IPS DF 4.7 (cell line): ENCODE data around the gene BMAL1.

Source experiments
- DNase-seq: peaks from one replicate; pipeline ENCODE4 v3.0.0-alpha.2; 2013; ENCODE audit warnings: low spot score; ENCODE audit errors: extremely low read depth

The BMAL1 gene

DNA sequence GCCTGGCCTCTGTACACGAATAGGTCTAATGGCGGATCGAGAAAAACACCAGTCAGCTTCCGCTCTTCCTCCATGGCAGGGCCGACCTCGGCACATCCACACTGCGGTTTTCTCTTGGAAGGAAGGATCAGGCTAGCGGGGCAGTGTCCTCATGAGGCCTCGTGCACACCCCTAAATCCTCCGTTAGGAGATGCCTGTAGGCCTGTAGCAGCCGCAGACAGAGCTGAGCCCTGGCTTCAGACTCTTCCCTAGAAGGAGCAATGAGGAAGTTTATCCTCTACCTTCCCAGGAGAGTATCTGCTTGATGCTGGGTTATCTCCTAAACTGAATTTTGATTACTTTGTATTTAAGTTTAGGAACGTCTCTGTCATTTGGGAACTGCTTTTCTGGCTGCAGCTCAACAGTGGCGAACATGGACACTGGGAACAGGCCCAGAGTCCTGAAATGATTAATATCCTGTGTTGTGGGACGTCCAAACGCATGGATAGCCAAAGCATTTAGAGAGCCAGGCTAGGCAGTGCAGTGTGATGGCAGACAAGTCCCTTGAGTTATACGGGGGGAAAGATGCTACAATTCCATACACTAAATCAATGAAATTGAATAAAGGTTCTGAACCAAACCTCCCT lies 16.5 kb upstream of the BMAL1 start:
- DNase-seq: no peak

DNA sequence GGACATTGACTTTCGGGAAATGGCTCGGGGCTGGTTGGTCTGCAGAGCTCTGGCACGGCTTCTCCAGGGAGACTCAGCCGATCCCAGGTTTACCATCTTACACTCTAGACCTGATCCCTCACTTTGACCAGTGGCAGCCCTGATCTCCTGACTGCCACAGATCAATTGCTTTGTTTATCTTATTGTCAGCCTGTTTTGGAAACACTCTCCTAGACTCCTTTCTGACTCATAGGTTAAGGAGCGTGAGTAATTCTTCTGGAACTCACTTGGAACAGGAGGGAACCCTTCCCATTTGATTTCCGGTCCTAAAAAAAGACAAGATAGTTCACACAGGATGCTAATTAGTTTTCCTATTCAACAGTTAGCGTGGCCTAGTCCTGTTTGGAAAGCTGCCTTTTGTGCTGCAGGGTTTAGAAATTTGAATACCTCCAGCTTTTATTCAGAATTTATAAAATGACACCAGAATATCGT lies 16.0 kb upstream of the BMAL1 start:
- no peak for DNase-seq

DNA sequence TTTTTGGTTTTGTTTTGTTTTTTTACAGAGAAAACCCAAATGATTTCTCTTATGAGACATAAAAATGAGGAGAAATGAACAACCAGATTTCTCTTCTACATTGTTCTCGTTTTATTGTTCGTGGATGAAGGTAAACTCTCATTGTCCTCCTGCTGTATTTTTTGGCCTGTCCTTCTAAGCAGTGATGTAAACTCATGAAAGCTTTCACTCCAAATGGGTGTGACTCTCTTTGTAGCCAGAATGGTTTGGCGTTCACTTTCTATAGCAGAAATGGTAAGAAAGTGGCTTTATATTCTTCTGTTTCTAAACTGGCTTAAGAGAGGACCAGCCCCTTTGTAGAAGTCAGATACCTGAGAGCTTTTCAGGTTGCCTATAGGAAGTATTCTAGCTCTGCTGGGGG lies 15.5 kb upstream of the BMAL1 start:
- DNase-seq: no peak

DNA sequence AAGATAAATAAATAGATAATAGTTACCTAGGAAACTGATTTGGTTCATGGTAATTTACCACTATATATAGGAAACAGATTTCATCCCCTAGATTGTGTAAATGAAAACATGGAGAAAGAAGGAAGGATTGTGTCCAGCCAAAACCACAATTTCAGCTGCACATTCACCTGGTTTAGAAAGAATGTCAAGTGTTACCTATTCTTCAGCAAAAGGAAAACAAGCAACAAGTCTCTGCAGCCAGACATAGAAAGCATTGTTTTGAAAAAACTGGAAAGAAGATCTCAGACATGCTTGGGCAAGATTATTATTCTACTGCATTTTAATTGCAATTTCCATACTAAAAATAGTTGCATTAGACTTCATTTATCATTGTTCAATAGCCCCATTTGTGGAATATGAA lies 8.8 kb upstream of the BMAL1 start:
- DNase-seq: no peak

DNA sequence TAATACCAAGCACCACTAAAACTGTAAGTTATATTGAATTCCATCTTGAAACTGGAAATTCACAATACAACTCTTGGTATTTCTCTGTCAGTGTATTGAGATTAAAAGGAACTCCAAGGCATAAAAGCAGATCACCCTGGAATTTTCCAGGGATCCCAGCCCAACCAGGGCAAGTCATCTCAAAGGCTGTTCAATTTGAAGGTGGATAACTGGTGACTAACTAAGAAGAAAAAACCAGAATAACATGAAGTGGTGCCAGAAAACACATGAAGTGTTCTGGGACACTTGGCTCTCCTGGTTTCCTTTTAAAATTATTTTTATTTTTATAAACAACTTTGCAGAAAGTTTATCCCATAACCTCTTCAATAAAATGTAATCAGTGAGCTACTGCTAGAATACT lies 7.8 kb upstream of the BMAL1 start:
- DNase-seq: no peak

DNA sequence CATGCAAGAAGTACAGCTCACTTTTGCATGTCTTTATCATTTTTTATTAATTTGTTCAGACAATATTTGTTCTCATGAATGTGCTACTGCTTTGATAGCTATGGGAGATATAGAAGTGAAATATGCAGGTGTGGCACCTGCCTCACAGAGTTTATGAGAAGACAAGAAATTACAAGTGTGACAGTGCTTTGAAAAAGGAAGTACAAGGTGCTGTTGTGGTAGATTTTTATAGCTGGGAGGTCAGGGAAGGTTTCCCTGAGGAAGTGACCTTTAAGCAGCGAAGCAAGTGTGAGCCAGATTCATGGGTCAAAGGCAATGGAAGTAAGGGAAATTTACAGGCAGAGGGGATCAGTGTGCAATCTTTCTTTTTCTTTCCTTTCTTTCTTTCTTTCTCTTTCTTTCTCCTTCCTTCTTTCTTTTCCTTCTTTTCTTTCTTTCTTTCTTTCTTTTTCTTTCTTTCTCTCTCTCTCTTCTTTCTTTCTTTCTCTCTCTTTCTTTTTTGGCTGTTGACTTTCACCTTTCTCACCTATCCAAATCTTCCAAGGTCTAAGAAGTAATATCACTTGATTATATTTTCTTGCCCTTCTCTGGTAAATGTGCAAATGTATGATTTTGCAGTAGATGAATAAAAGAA lies 6.4 kb upstream of the BMAL1 start:
- DNase-seq: no peak

DNA sequence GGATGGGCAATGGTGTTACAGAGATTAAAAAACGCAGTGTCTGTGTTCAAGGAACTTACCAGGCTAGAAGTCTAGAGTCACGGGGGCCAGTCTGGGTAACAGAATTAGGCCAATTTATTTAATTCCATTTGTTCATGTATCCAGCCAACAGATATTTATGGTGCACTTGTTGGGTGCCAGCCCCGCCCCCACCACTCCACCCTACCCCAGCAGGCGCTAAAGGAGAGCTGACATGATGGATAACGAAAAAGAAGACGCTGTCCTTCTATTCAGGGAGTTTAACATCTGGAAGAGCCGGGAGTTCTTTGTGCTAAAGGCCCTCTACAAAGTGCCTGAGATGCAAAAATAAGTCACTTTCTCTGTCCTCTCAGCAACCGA lies 1.1 kb upstream of the BMAL1 start:
- no peak for DNase-seq

DNA sequence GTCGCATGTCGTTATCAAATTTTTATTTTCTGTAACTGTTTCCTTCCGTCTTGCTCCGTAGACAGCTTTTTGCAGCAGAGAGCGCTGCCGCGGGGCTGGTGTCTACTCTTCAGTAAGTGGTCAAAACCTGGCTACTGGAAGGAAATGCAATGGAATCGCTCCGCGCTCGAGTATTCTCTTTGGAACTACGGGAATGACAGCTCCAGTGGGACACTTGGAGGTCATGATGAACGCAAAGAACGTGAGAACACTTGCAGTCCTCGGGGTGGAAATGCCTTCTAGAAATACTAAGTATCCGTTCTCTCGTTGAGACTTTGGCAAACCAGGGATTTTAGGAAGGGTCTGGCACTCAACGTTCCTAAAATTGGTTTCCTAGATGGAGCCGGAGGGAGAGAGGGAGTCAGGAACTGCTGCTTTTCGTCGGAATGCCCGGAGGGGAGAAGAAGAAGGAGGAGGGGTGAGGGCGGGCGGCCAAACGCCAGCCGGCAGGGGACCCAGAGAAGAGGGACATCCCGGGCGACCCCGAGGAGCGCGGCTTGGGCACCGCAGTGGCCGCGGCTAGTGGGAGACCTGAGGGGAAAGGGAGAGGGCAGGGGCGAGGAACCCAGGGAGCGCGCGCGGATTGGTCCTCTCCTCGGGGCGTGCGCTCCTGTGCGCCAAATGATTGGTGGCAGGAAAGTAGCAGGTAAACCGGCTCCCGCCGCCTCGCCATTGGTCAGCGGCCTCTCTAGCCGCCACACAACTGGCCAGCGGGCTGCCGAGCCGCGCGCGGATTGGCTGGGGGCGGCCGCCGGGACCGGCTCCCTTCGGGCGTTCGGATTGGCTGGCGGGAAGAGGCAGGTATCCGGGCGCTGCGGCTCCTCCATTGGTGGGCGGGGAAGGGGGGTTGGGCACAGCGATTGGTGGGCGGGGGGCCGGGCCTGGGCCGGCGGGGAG lies 490 bp upstream of the BMAL1 start:
- peak; percentile 79 for DNase-seq

DNA sequence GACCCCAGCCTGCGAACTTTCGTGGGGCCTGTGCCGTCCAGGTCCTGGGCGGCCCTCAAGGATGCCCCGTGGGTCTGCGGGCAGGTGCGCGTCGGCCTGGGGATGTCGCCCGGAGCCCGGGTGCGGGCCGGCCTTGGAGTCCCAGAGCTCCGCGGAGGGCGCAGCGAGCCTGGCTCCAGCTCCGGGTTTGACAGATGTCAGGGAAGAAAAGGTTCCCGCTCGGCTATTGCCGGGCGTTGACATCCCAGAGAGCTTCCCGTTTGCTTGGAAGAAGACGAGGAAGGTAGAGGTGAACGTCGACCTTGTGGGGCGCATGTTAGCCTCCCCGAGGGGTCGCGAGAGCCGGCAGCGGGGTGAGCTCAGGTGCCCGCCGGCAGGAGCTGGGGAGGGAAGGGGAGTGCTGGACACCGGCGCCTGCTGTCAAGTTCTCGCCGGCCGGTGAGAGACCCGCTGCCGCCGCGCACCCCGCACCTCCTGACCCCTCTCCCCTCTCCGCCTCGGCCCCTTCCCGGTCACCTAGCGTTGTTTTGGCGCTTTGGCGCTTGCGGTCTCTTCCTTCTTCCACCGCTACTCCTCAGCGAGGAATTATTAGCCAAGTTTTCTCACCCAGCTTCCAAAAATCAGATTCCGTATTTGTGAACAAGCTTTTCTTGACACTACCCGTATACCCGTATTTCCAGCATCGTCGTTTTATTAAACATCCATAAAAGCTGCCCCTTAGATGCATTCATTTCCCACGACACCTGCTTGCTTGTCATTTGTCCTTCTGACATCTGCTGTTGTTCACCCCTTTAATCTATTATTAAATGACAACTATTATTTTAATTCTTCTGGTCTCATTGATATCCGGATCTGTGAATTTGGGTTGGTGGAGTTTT lies 1.3 kb downstream of the BMAL1 start:
- DNase-seq: no peak

DNA sequence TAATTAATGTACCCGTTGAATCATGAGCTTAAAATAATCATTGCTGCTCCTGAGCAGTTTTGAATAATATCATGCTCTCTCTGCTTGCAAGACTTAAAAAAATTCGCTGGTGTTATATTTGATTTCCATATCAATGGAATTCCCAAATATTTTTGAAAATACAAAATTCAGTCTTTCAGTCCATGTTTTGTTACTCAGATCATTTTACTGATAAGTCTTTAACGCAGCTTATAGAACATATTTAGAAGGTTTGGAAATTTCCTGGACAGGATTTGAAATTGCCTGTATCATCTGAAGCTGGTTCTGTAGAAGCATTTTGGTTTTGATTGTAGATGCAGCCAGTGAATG lies 1.9 kb downstream of the BMAL1 start:
- DNase-seq: no peak

DNA sequence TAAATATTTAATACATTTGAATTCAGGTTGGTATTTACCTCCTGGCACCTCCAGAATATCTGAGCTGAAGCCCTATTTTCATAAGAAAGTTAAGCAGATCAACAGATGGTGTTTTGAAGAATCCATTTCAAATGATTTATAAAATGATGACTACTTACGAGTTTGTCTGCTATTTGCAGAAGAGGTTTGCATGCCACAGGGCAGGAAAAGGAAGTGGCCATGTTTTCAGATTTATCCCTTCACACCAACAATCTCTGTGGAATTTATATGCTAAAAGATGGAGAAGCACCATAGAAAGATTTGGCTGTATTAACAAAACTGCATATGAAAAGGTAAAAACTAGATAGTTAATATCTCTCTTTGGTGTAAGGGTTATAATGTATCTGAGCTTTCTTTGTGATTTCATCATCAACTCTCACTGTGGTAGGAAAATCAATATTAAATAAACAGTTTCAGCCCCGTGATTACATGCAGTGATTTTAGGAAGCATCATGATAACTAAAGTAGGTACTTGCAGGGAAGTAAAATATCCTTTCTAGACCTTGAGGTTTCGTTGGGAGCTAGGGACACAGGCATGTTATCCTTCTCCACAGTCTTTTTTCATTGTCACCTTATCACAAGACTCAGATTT lies 2.6 kb downstream of the BMAL1 start:
- no peak for DNase-seq

DNA sequence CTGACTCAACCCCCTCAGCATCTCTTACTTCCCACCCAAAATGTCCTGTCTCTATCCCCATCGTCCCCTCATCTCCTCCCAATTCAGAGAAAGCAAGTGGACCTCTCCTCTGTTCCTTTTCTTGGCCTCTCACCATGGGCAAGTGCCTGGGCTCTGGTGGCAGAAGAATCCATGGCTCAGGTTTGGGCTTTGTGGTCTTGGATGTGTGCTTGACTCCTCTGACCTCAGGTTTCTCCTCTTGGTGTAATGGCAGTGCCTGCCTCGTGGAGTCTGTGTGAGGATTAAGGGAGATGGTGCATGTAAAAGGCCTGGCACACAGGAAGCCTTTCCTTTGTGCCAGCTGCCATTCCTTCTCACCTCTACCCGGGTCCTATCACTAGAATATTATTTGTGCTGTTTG lies 3.2 kb downstream of the BMAL1 start:
- no peak for DNase-seq

DNA sequence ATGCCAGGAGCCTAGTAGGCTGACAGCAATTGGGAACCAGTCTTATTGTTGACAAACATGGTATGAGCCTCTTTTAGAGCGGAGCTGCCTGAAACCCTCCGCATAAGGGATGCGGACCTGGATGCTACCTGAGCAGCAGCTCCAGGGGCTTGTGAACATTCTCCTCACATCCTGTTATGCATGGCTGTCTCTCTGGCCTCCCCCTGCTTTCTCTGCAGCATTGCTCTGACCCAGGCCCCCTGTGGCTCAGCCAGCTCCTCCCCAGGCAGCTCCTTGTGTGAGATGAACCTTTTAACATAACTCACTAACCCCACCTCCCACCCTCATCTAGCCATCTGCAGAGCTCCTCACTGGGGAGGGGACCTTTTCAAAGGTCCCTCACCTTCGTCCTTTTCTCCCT lies 6.0 kb downstream of the BMAL1 start:
- DNase-seq: no peak

DNA sequence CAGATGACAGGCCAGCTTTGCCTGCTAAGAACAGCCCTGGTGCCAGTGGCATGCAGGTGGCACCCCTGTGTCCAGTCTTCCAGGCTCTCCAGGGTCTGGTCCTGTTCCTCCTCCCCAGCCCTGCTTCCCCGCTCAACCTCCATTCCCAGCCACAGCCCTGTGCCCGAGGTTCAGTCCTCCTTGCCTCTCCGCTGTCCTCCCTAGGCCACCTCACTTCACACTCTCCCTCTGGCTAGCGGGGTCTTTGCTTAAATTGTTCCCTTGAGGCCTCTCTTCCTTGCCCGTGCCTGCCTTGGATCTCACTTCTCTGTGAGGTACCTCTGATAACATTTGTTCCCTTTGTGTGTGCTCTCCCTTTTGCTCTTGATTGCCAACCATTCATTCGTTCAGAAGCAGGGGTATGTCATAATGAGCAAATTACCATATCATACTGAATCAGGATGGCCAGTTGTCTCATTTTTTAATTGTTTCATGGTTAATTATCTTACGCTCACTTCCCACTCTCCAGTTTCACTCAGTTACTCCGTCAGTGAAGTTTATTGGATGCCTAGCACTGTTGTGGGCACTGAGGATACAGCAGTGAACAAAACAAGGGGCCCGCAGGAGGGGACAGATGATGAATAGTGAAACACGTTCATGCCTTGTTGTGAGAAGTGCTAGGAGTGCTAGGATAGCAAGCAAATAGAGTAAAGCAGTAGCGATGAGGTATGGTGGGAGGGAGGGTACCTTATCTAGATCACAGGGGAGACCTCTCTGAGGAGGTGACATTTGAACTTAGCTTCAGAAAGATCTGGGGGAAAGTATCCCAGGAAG lies 7.4 kb downstream of the BMAL1 start:
- DNase-seq: no peak

DNA sequence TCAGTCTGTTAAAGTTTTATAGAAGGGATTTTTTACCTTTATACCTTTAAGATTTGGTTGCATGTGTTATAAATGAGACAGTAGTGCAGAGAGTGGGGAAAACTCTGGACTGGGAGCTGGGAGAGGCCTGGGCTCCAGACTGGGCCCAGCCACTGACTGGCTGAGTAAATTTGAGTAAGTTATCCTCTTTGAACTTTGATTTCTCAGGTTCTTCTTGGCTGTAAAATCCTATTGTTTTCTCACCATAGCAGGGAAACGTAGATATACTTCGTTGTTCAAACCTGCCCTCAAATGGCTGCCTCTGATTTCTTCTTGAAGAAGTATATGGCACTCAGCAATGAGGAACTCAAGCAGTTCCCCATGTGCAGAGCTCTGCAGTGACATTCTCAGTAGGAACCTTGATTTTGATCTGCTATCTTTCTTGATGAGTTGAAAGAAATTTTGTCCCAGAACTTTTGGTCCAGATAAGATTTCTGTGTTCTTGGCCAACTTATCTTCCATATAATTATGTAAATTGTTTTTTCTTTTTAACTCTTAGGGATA lies 8.8 kb downstream of the BMAL1 start:
- no peak for DNase-seq

DNA sequence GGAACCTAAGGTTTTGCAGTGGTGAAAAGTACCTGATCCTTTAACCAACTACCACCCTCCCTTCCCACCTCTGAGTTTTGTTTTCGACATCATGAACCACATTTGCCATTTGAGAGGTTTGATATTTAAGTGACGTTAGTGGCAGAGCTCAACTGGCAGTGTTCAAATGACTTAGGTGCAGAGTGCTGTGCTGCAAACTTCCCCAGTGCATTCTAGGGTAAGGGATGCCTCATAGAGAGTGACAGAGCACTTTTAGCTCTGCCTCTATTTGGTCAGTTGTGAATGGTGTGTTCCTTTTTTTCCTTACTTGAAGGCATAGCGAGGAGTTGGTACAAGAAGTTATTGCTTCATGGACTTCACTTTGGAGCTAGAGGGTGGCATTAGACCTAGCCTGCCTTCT lies 9.4 kb downstream of the BMAL1 start:
- no peak for DNase-seq

DNA sequence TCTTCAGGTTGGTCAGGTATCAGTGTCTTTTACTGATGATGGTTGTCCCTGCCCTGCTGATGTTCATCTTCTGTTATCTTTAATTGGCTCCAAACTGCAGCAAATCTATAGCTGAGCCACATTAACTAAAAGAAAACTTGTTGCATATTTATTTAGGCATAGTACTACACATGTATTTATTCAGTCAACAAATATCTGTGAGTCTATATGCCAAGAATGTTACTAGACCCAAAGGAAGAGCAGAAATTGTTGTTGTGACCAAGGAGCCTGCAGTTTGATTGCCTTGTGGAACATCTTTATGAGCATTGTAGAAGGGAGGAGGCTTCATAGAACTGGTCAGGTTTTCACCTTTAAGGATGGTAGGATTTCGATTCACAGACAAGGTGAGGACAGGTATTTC lies 10.1 kb downstream of the BMAL1 start:
- no peak for DNase-seq

DNA sequence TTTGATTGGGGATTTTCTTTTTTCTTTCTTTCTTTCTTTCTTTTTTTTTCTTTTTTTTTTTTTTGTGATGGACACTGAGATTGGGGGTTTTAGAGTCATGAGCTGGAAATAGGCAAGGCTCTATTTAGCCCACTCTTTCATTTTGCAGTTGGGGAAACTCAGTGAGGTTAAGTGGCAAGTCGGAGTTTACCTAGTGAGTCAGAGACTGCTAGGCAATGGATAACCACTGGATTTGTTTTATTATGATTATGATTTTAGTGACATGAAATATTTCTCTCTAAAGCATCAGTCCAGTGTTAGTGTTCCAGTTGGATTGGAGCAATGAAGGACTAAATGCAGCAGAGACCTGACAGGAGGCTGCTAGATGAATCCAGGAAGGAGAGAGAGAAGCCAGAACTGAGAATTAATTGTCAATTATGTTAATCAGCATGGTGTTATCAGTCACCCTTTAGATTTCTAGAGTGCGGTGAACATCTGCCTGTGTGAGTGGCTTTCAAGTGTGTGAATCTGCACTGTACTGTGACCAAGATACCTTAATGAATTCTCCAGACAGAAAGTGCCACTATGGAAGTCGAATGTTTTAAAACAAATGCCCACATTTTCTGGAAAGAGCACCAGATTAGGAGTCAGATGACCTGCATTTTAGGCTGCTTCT lies 10.9 kb downstream of the BMAL1 start:
- no peak for DNase-seq

DNA sequence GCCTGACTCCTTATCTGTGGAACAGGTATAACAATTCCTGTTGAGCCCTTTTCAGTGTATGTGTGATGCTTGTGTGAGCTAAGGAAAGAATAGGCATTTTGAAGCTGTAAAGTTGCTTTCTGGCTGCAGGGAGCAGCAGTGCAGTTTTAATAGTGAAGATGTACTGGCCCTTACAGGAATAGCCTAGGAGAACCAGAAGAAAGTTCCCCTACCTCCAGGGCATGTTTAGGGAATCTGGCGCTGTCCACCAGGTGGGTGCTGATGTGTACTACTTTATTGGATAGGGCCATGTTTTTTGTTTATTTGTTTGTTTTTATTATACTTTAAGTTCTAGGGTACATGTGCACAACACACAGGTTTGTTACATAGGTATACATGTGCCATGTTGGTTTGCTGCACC lies 11.5 kb downstream of the BMAL1 start:
- DNase-seq: no peak
